ENCODE results near the gene MRPL22.

DNA sequence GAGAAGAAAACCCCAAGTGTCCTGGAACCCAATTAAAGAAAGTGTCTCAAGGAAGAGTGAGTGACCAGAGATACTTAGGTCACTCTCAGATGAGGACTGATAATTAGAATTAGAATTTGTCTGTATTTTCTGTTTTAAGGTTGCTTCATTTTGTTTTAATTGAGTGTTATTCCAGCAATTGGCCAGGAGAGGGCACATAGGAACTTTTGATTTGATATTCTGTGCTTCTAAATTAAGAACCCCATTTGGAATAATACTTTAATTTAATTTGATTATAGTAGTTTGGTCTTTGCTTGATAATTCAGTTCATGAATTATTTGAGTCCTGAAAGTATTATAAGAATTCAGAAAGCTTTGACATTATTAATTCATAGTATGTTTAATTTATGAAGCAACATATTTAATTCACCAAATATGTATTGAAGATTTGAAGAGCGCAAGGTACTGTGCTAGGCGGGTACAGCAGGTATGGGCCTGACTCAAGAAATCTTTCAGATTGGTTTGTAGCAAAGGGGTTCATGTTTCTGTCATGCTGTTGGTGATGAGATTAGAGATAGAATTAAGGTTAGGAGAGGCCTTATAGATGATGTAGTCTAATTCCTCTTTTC lies 4.9 kb downstream of the MRPL22 start:
- TF ChIP-seq CTCF (IDR thresholded peaks at IDR 0.05) (peak in 5 of 6 experiments; percentile 27 to 64 (median 60)), POLR2A (IDR thresholded peaks at IDR 0.05) (no peak)
